Liver (tissue), 9 donors: Measurements from ENCODE around the gene BEAN1. TPM values are rescaled to one million over a fixed set of nuclear protein-coding genes. Genes with fewer than 3 reads are reported as not detected.

Experiments used
- DNase-seq: peaks from one replicate; pipeline ENCODE4 v3.0.0-alpha.2; 2017; ENCODE audit warnings: low spot score
- H3K27ac ChIP-seq, 2 donors: one replicate each; pipeline ENCODE4 v1.7.0; 2013; ENCODE audit warnings: inconsistent platforms in 2 of 2, low read length in 2 of 2, control low read depth in 1 of 2, low read depth in 1 of 2, mild to moderate bottlenecking in 1 of 2
- H3K27me3 ChIP-seq, 4 donors: one replicate each; pipeline versions ENCODE4 v1.6.1 to v1.7.0; 2013; ENCODE audit warnings: low read length in 3 of 4, inconsistent platforms in 1 of 4, mild to moderate bottlenecking in 1 of 4, moderate library complexity in 1 of 4; ENCODE audit not compliant: control insufficient read depth in 4 of 4, insufficient read depth in 4 of 4
- H3K36me3 ChIP-seq, 4 donors: one replicate each; pipeline versions ENCODE4 v1.6.1 to v1.7.0; 2013; ENCODE audit warnings: low read length in 3 of 4, mild to moderate bottlenecking in 3 of 4, low read depth in 1 of 4, moderate library complexity in 1 of 4; ENCODE audit not compliant: control insufficient read depth in 4 of 4, insufficient read depth in 3 of 4
- H3K4me1 ChIP-seq, 4 donors: one replicate each; pipeline versions ENCODE4 v1.6.1 to v1.7.0; 2013; ENCODE audit warnings: low read length in 3 of 4, mild to moderate bottlenecking in 3 of 4, moderate library complexity in 1 of 4; ENCODE audit not compliant: control insufficient read depth in 4 of 4, insufficient read depth in 4 of 4
- H3K4me3 ChIP-seq, 3 donors: one replicate each; pipeline versions ENCODE4 v1.6.1 to v1.7.0; 2013; ENCODE audit warnings: low read length in 3 of 3, control low read depth in 1 of 3, low read depth in 1 of 3, mild to moderate bottlenecking in 1 of 3
- H3K9ac ChIP-seq, 2 donors: one replicate each; pipeline ENCODE4 v1.7.0; 2013; ENCODE audit warnings: low read length in 2 of 2, mild to moderate bottlenecking in 2 of 2, moderate library complexity in 2 of 2, control low read depth in 1 of 2, low read depth in 1 of 2
- H3K9me3 ChIP-seq, 4 donors: one replicate each; pipeline versions ENCODE4 v1.6.1 to v1.7.0; 2013; ENCODE audit warnings: low read length in 3 of 4; ENCODE audit not compliant: control insufficient read depth in 4 of 4
- FOXA1 ChIP-seq: IDR thresholded peaks from 2 replicates; pipeline ENCODE4 v1.6.1; 2016; ENCODE audit warnings: antibody characterized with exemption
- FOXA2 ChIP-seq: IDR thresholded peaks from 2 replicates; pipeline ENCODE4 v1.6.1; 2016; ENCODE audit warnings: antibody characterized with exemption
- GABPA ChIP-seq, 2 donors: IDR thresholded peaks in 1 of 2; conservative IDR thresholded peaks in 1 of 2; 2 replicates each; pipeline ENCODE4 v1.6.1; 2016; ENCODE audit warnings: antibody characterized with exemption in 2 of 2, mild to moderate bottlenecking in 1 of 2, moderate library complexity in 1 of 2
- HNF4A ChIP-seq, 2 donors: conservative IDR thresholded peaks; 2 replicates each; pipeline ENCODE4 v1.6.1; 2016; ENCODE audit warnings: antibody characterized with exemption in 2 of 2, mild to moderate bottlenecking in 2 of 2
- HNF4G ChIP-seq: IDR thresholded peaks from 2 replicates; pipeline ENCODE4 v1.6.1; 2016; ENCODE audit warnings: antibody characterized with exemption
- JUND ChIP-seq, 2 donors: IDR thresholded peaks; 2 replicates each; pipeline ENCODE4 v1.6.1; 2016; ENCODE audit warnings: antibody characterized with exemption in 2 of 2
- MAX ChIP-seq: IDR thresholded peaks from 2 replicates; pipeline ENCODE4 v1.6.1; 2016; ENCODE audit warnings: antibody characterized with exemption
- NR2F2 ChIP-seq: IDR thresholded peaks from 2 replicates; pipeline ENCODE4 v1.6.1; 2016; ENCODE audit warnings: antibody characterized with exemption
- RAD21 ChIP-seq, 2 donors: IDR thresholded peaks; 2 replicates each; pipeline ENCODE4 v1.6.1; 2016; ENCODE audit warnings: antibody characterized with exemption in 2 of 2, mild to moderate bottlenecking in 2 of 2
- REST ChIP-seq: IDR thresholded peaks from 2 replicates; pipeline ENCODE4 v1.6.1; 2016; ENCODE audit warnings: antibody characterized with exemption, mild to moderate bottlenecking
- RXRA ChIP-seq, 2 donors: IDR thresholded peaks; 2 replicates each; pipeline ENCODE4 v1.6.1; 2017 to 2018; ENCODE audit warnings: antibody characterized with exemption in 2 of 2, mild to moderate bottlenecking in 1 of 2
- SP1 ChIP-seq: IDR thresholded peaks from 2 replicates; pipeline ENCODE4 v1.6.1; 2018; ENCODE audit warnings: antibody characterized with exemption, mild to moderate bottlenecking
- TAF1 ChIP-seq: conservative IDR thresholded peaks from 2 replicates; pipeline ENCODE4 v1.6.1; 2016; ENCODE audit warnings: antibody characterized with exemption, mild to moderate bottlenecking
- YY1 ChIP-seq: IDR thresholded peaks from 2 replicates; pipeline ENCODE4 v1.6.1; 2016; ENCODE audit warnings: antibody characterized with exemption, mild to moderate bottlenecking
- ZBTB33 ChIP-seq: IDR thresholded peaks from 2 replicates; pipeline ENCODE4 v1.6.1; 2016; ENCODE audit warnings: antibody characterized with exemption
- WGBS: extraction: QIAGEN DNeasy Blood & Tissue Kit; methylation state at CpG from one replicate; pipeline ENCODE4 v1.1.7; 2013; 5-methylcytosine and 5-hydroxymethylcytosine counted together
- polyA plus RNA-seq, 2 donors: library from polyadenylated mRNA; stranded (reverse) in 1 of 2; unstranded in 1 of 2; fragments of 200-250 nt in 1 of 2; fragments of >200 nt in 1 of 2; fragmentation: Nextera tagmentation in 1 of 2; extraction: Ambion mirVana in 1 of 2; gene quantifications; one replicate each; pipeline versions ENCODE4 v1.2.1 to v1.2.3, GENCODE V29; 2013 to 2015
- total RNA-seq, 2 donors: library from RNA; depleted of rRNA; stranded (reverse); fragments of >200 nt; gene quantifications; one replicate each; pipeline ENCODE4 v1.2.3, GENCODE V29; 2014
- donor health status: healthy.
- donor health status: healthy.
- donor health status: healthy.
- donor health status: healthy.
- donor health status: healthy.

The BEAN1 gene
- total and polyA plus RNA-seq, 4 donors = 0.22 to 0.99 (median 0.25) TPM; not detected in 1

- TF ChIP-seq REST = no peak
- TF ChIP-seq JUND (IDR thresholded peaks at IDR 0.05) = no peak
These were observed 57.5 kb downstream of the BEAN1 start (continued) for GRCh38 chr16:66484453-66485213.

GRCh38 chr16:66485376-66485775 is 58.3 kb downstream of the BEAN1 start:
- no peak overlapping the region for H3K9ac ChIP-seq
- no peak for DNase-seq
- H3K9me3 ChIP-seq = no peaks in the 10 kb centered on the region
- no peaks in the 10 kb centered on the region for H3K27me3 ChIP-seq
- H3K4me1 ChIP-seq = peaks cover 0 to 4% (median 0%) of the 10 kb centered on the region in 4 donors
- H3K27ac ChIP-seq = no peak overlapping the region
- H3K36me3 ChIP-seq = no peaks in the 10 kb centered on the region
- H3K4me3 ChIP-seq = no peak overlapping the region
- WGBS = 91% methylated on average over 6 of the region's 6 CpGs
- TF ChIP-seq NR2F2 = no peak
- no peak for TF ChIP-seq TAF1
- no peak for TF ChIP-seq YY1
- no peak for TF ChIP-seq JUND (IDR thresholded peaks at IDR 0.05)
- no peak for TF ChIP-seq MAX
- no peak for TF ChIP-seq FOXA2
- no peak for TF ChIP-seq RAD21 (IDR thresholded peaks at IDR 0.05)
- no peak for TF ChIP-seq GABPA (IDR thresholded peaks at IDR 0.05 in 1 of 2, conservative IDR thresholded peaks at IDR 0.05 in 1 of 2)
- no peak for TF ChIP-seq RXRA (IDR thresholded peaks at IDR 0.05)
- TF ChIP-seq SP1 = no peak

GRCh38 chr16:66486199-66486772 is 59.2 kb downstream of the BEAN1 start:
- TF ChIP-seq REST (no peak), RAD21 (IDR thresholded peaks at IDR 0.05) (no peak), JUND (IDR thresholded peaks at IDR 0.05) (no peak), HNF4A (conservative IDR thresholded peaks at IDR 0.05) (no peak), RXRA (IDR thresholded peaks at IDR 0.05) (no peak), ZBTB33 (no peak), MAX (no peak), FOXA2 (no peak), HNF4G (no peak), FOXA1 (no peak), TAF1 (no peak)
- DNase-seq = no peak
- WGBS = 97% methylated on average over 12 of the region's 12 CpGs
- H3K4me3 ChIP-seq = no peak overlapping the region
- no peak overlapping the region for H3K9ac ChIP-seq
- no peaks in the 10 kb centered on the region for H3K36me3 ChIP-seq
- H3K27me3 ChIP-seq = no peaks in the 10 kb centered on the region
- peaks cover 0 to 4% (median 0%) of the 10 kb centered on the region in 4 donors for H3K4me1 ChIP-seq
- no peak overlapping the region for H3K27ac ChIP-seq
- no peaks in the 10 kb centered on the region for H3K9me3 ChIP-seq
